ENCODE measurements around the gene GRIK3.

DNA sequence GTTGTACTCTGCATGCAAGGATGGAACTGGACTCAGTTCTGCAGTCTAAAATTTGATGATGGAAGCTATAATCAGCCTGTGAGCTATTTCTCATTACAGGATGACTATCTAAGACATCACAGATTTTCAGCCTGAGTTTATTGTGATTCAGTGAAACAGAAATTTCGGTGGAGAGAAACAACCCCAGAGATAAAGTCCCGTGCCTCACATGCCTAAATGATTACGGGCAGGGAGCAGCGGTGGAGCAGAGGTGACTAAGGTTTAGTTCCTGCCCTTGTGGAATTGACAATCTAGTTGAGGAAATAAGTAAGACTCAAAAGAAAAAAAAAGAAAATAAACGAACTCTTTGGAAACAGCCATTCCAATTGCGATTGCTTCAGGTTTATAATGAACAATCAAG, 96.9 kb downstream of the GRIK3 start:
- no peak for TF ChIP-seq POLR2A (IDR thresholded peaks at IDR 0.05)
- TF ChIP-seq, protein P1, sequence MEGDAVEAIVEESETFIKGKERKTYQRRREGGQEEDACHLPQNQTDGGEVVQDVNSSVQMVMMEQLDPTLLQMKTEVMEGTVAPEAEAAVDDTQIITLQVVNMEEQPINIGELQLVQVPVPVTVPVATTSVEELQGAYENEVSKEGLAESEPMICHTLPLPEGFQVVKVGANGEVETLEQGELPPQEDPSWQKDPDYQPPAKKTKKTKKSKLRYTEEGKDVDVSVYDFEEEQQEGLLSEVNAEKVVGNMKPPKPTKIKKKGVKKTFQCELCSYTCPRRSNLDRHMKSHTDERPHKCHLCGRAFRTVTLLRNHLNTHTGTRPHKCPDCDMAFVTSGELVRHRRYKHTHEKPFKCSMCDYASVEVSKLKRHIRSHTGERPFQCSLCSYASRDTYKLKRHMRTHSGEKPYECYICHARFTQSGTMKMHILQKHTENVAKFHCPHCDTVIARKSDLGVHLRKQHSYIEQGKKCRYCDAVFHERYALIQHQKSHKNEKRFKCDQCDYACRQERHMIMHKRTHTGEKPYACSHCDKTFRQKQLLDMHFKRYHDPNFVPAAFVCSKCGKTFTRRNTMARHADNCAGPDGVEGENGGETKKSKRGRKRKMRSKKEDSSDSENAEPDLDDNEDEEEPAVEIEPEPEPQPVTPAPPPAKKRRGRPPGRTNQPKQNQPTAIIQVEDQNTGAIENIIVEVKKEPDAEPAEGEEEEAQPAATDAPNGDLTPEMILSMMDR (IDR thresholded peaks at IDR 0.05): no peak
